Body of pancreas (tissue), 4 donors: Measurements from ENCODE around the gene SHH. TPM values are rescaled to one million over a fixed set of nuclear protein-coding genes. Genes with fewer than 3 reads are reported as not detected.

Experiments
- ATAC-seq: fragments of 150-250 bp; one replicate; pipeline ENCODE4 v1.9.1; 2016
- DNase-seq, 4 donors: peaks; one replicate each; pipeline ENCODE4 v3.0.0-alpha.2; 2019
- H3K27ac ChIP-seq, 4 donors: fragments of 200-600 bp; sonication (generic); 1 replicate in 3 of 4; 2 replicates in 1 of 4; pipeline versions ENCODE4 v1.5.1 to v1.6.1; 2016 to 2019; ENCODE audit warnings: mild to moderate bottlenecking in 1 of 4, mixed read lengths in 1 of 4, moderate library complexity in 1 of 4
- H3K27me3 ChIP-seq, 2 donors: fragments of 200-600 bp; sonication (generic); one replicate each; pipeline ENCODE4 v1.6.0; 2016; ENCODE audit warnings: mild to moderate bottlenecking in 1 of 2
- H3K36me3 ChIP-seq, 2 donors: fragments of 200-600 bp; sonication (generic); replicated peaks in 1 of 2; 2 replicates each; pipeline ENCODE4 v1.5.1; 2016; ENCODE audit warnings: low read depth in 2 of 2; ENCODE audit not compliant: insufficient read depth in 1 of 2
- H3K4me1 ChIP-seq: fragments of 200-600 bp; sonication (generic); one replicate; pipeline ENCODE4 v1.6.0; 2016
- H3K4me3 ChIP-seq, 2 donors: fragments of 200-600 bp; sonication (generic); 1 replicate in 1 of 2; 2 replicates in 1 of 2; pipeline ENCODE4 v1.5.1; 2016 to 2019
- H3K9me3 ChIP-seq, 3 donors: fragments of 200-600 bp; sonication (generic); 1 replicate in 2 of 3; 2 replicates in 1 of 3; pipeline ENCODE4 v1.5.1; 2016
- CTCF ChIP-seq, 7 experiments: fragments of 450-650 bp in 4 of 7; fragments of 200-600 bp in 3 of 7; sonication (generic) in 3 of 7; IDR thresholded peaks; one replicate each; pipeline ENCODE4 v1.5.1; 2016 to 2019; ENCODE audit warnings: antibody characterized with exemption in 7 of 7
- POLR2A ChIP-seq, 3 donors: fragments of 450-650 bp; IDR thresholded peaks; one replicate each; pipeline ENCODE4 v1.6.1; 2016; ENCODE audit warnings: antibody characterized with exemption in 3 of 3, mild to moderate bottlenecking in 2 of 3
- WGBS, 2 donors: methylation state at CpG; one replicate each; pipeline ENCODE4 v1.1.5; 2017; 5-methylcytosine and 5-hydroxymethylcytosine counted together
- intact Hi-C: fragments of 100-400 bp; cut with DNase I; formaldehyde crosslinking; loops from one replicate; pipeline ENCODE4 v1.15.1; 2023
- total RNA-seq, 2 donors: library from RNA; depleted of rRNA; stranded (reverse); fragments of >200 nt; gene quantifications; one replicate each; pipeline ENCODE4 v1.1.0, GENCODE V29; 2016

SHH gene
- under 1 TPM; 0.33 to 0.78 TPM for total RNA-seq

GRCh38 chr7:155811895-155812761 is at the start of gene SHH:
Gene SHH (minus strand): TSS chr7:155812463. CDS start chr7:155812122, 341 bp downstream.
- Histone ChIP-seq H3K4me1 (peaks cover 38% of the 10 kb centered on the region), H3K27me3 (peaks cover 0 to 14% of the 10 kb centered on the region in 2 donors)
- 1 to 2% methylated on average over 31 to 53 of the region's 53 CpGs for WGBS, 2 donors

GRCh38 chr7:155861480-155861868 is 49.2 kb upstream of the SHH start:
- no peak for DNase-seq

More at GRCh38 chr7:155811895-155812761, at the start of gene SHH:
- no peak within 1 kb of the TSS for H3K4me3 ChIP-seq
- ATAC-seq (no peak), DNase-seq (no peak)
- no peak within 1 kb of the TSS for H3K27ac ChIP-seq
- no peaks in the 10 kb centered on the region for H3K9me3 ChIP-seq
- TF ChIP-seq CTCF (IDR thresholded peaks at IDR 0.05), result no peak
- no peak for TF ChIP-seq POLR2A (IDR thresholded peaks at IDR 0.05)
- no peaks in the 10 kb centered on the region for H3K36me3 ChIP-seq
- intact Hi-C loops, result no loop called here

GRCh38 chr7:155860840-155861479 is 48.7 kb upstream of the SHH start:
- peak; percentile 81 for ATAC-seq
- Histone ChIP-seq H3K27me3 (no peaks in the 10 kb centered on the region), H3K36me3 (no peaks in the 10 kb centered on the region), H3K27ac (peak overlapping the region in 3 of 4 donors; percentile 8 to 60 (median 46)), H3K4me1 (peaks cover 22% of the 10 kb centered on the region), H3K4me3 (no peak overlapping the region), H3K9me3 (no peaks in the 10 kb centered on the region)
- peak in 1 of 7 experiments; percentile 4 for TF ChIP-seq CTCF (IDR thresholded peaks at IDR 0.05)
- no peak for TF ChIP-seq POLR2A (IDR thresholded peaks at IDR 0.05)
- intact Hi-C loops, result no loop called here
- peak; percentile 53 to 71 (median 60) for DNase-seq
- WGBS, 2 donors, result 9 to 13% methylated on average over 11 of the region's 11 CpGs

More at GRCh38 chr7:155861480-155861868, 49.2 kb upstream of the SHH start:
- Histone ChIP-seq H3K4me1 (peaks cover 22% of the 10 kb centered on the region), H3K9me3 (no peaks in the 10 kb centered on the region), H3K4me3 (no peak overlapping the region), H3K36me3 (no peaks in the 10 kb centered on the region), H3K27ac (peak overlapping the region in 3 of 4 donors; percentile 8 to 60 (median 46)), H3K27me3 (no peaks in the 10 kb centered on the region)
- intact Hi-C loops, result no loop called here
- 28 to 33% methylated on average over 7 to 11 of the region's 11 CpGs for WGBS, 2 donors
- ATAC-seq, result peak; percentile 15
- TF ChIP-seq POLR2A (IDR thresholded peaks at IDR 0.05) (no peak), CTCF (IDR thresholded peaks at IDR 0.05) (no peak)

- DNase-seq (no peak), ATAC-seq (no peak)
- Histone ChIP-seq H3K27me3 (no peaks in the 10 kb centered on the region), H3K9me3 (no peaks in the 10 kb centered on the region), H3K4me1 (peaks cover 22% of the 10 kb centered on the region), H3K36me3 (no peaks in the 10 kb centered on the region), H3K27ac (peak overlapping the region in 1 of 4 donors; percentile 60), H3K4me3 (no peak overlapping the region)
- TF ChIP-seq CTCF (IDR thresholded peaks at IDR 0.05) (no peak), POLR2A (IDR thresholded peaks at IDR 0.05) (no peak)
- intact Hi-C loops, result no loop called here
- 46 to 58% methylated on average over 4 of the region's 4 CpGs for WGBS, 2 donors
These were observed 48.2 kb upstream of the SHH start for GRCh38 chr7:155860461-155860839.
